ENCODE data around the gene SGCG.

SGCG gene

DNA sequence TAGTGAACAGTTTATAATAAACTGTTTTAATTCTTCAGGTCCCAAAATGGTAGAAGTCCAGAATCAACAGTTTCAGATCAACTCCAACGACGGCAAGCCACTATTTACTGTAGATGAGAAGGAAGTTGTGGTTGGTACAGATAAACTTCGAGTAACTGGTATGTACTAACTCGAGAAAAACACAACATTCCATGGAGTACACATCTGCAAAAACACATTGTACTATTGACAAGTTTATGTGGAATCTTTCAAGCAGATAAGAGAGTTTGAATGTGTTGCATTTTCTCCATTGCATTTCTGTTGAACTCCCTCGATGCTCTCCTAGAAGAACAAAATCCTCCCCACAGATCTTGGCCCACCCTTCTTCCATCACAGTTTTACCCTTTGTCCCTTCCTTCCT lies 98.5 kb downstream of the SGCG start:
- Histone ChIP-seq H2AFZ (ENCODE audit: low read length) (no peak overlapping the region), H3K9me3 (ENCODE audit: low read length) (no peaks in the 10 kb centered on the region), H3K9me2 (ENCODE audit: low read depth, low read length) (no peaks in the 10 kb centered on the region), H3K4me3 (ENCODE audit: low read depth, low read length, poor library complexity, severe bottlenecking) (no peak overlapping the region), H3K4me2 (ENCODE audit: low read length) (no peak overlapping the region), H4K20me1 (ENCODE audit: insufficient read depth, low read length) (no peaks in the 10 kb centered on the region), H3K79me2 (ENCODE audit: insufficient read depth, low read length) (no peaks in the 10 kb centered on the region), H3F3A (ENCODE audit: insufficient read depth, low read length) (no peaks in the 10 kb centered on the region), H3K27ac (ENCODE audit: low read depth, low read length, poor library complexity, severe bottlenecking) (no peak overlapping the region), H3K27me3 (ENCODE audit: insufficient read depth, low read length) (no peaks in the 10 kb centered on the region), H3K9ac (ENCODE audit: low read length) (no peak overlapping the region), H3K36me3 (ENCODE audit: insufficient read depth, low read length) (no peaks in the 10 kb centered on the region), H3K4me1 (ENCODE audit: insufficient read depth, low read length, severe bottlenecking) (no peaks in the 10 kb centered on the region)
- TF ChIP-seq EZH2 (IDR thresholded peaks at IDR 0.05; ENCODE audit: borderline replicate concordance, low read length) = no peak
- TF ChIP-seq, protein P1, sequence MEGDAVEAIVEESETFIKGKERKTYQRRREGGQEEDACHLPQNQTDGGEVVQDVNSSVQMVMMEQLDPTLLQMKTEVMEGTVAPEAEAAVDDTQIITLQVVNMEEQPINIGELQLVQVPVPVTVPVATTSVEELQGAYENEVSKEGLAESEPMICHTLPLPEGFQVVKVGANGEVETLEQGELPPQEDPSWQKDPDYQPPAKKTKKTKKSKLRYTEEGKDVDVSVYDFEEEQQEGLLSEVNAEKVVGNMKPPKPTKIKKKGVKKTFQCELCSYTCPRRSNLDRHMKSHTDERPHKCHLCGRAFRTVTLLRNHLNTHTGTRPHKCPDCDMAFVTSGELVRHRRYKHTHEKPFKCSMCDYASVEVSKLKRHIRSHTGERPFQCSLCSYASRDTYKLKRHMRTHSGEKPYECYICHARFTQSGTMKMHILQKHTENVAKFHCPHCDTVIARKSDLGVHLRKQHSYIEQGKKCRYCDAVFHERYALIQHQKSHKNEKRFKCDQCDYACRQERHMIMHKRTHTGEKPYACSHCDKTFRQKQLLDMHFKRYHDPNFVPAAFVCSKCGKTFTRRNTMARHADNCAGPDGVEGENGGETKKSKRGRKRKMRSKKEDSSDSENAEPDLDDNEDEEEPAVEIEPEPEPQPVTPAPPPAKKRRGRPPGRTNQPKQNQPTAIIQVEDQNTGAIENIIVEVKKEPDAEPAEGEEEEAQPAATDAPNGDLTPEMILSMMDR (IDR thresholded peaks at IDR 0.05; ENCODE audit: low read length) = no peak

GRCh38 chr13:23288564-23288963 lies 107.8 kb downstream of the SGCG start:
- no peak overlapping the region for H3K27ac ChIP-seq (ENCODE audit: low read depth, low read length, poor library complexity, severe bottlenecking)
- H4K20me1 ChIP-seq (ENCODE audit: insufficient read depth, low read length) = no peaks in the 10 kb centered on the region
- H3K36me3 ChIP-seq (ENCODE audit: insufficient read depth, low read length) = no peaks in the 10 kb centered on the region
- no peak overlapping the region for H2AFZ ChIP-seq (ENCODE audit: low read length)
- H3K4me3 ChIP-seq (ENCODE audit: low read depth, low read length, poor library complexity, severe bottlenecking) = no peak overlapping the region
- no peaks in the 10 kb centered on the region for H3K9me2 ChIP-seq (ENCODE audit: low read depth, low read length)
- no peaks in the 10 kb centered on the region for H3F3A ChIP-seq (ENCODE audit: insufficient read depth, low read length)
- H3K4me1 ChIP-seq (ENCODE audit: insufficient read depth, low read length, severe bottlenecking) = no peaks in the 10 kb centered on the region
- no peak overlapping the region for H3K4me2 ChIP-seq (ENCODE audit: low read length)
- H3K9me3 ChIP-seq (ENCODE audit: low read length) = no peaks in the 10 kb centered on the region
- no peaks in the 10 kb centered on the region for H3K27me3 ChIP-seq (ENCODE audit: insufficient read depth, low read length)
- TF ChIP-seq EZH2 (IDR thresholded peaks at IDR 0.05; ENCODE audit: borderline replicate concordance, low read length) = no peak
- TF ChIP-seq, protein P1 (IDR thresholded peaks at IDR 0.05; ENCODE audit: low read length) = no peak
- H3K9ac ChIP-seq (ENCODE audit: low read length) = no peak overlapping the region
- H3K79me2 ChIP-seq (ENCODE audit: insufficient read depth, low read length) = no peaks in the 10 kb centered on the region

DNA sequence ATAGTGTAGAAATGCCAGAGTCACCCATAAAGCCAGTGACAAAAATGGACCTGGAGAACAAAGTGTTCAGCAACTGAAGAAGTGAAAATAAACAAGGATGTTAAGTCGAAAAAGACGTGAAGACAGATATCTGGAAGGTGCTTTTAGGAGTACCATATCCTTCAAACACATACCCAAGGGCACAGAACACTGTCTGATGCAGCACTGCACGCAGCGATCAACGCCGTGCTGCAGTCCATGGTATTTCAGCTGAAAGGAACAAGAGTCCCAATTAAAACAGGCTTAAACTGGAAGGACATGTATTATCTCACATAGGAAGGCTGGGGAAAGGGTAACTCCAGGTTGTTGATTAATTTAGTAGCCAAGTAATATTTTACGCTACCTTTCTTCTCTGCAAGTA lies 108.2 kb downstream of the SGCG start:
- Histone ChIP-seq H3F3A (ENCODE audit: insufficient read depth, low read length) (no peaks in the 10 kb centered on the region), H3K4me2 (ENCODE audit: low read length) (no peak overlapping the region), H3K4me3 (ENCODE audit: low read depth, low read length, poor library complexity, severe bottlenecking) (no peak overlapping the region), H3K9me3 (ENCODE audit: low read length) (no peaks in the 10 kb centered on the region), H3K9me2 (ENCODE audit: low read depth, low read length) (no peaks in the 10 kb centered on the region), H3K4me1 (ENCODE audit: insufficient read depth, low read length, severe bottlenecking) (no peaks in the 10 kb centered on the region), H3K79me2 (ENCODE audit: insufficient read depth, low read length) (no peaks in the 10 kb centered on the region), H3K9ac (ENCODE audit: low read length) (no peak overlapping the region), H3K27me3 (ENCODE audit: insufficient read depth, low read length) (no peaks in the 10 kb centered on the region), H2AFZ (ENCODE audit: low read length) (no peak overlapping the region), H4K20me1 (ENCODE audit: insufficient read depth, low read length) (no peaks in the 10 kb centered on the region), H3K36me3 (ENCODE audit: insufficient read depth, low read length) (no peaks in the 10 kb centered on the region), H3K27ac (ENCODE audit: low read depth, low read length, poor library complexity, severe bottlenecking) (no peak overlapping the region)
- TF ChIP-seq EZH2 (IDR thresholded peaks at IDR 0.05; ENCODE audit: borderline replicate concordance, low read length) = no peak

DNA sequence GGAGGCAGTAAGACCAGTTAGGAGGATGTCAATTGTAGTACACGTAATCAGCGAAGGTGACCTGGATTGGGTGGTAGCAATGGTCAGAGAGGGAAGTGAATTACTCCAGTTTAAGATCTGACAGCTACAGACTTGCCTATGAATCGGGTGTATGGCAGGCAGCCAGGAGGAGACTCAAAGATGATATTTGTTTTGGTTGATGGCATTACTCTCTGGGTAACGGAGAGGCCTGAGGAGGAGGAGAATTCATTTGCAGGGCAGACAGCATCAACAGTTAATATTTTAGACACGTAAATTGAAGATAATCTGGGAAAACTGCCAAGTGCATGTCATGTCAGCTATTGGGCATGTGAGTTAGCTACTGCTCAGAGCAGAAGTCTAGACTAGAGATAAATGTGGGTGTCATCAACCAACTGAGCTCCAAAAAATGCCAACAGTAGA lies 109.2 kb downstream of the SGCG start:
- Histone ChIP-seq H3K4me3 (ENCODE audit: low read depth, low read length, poor library complexity, severe bottlenecking) (no peak overlapping the region), H3K27me3 (ENCODE audit: insufficient read depth, low read length) (no peaks in the 10 kb centered on the region), H3K4me2 (ENCODE audit: low read length) (no peak overlapping the region), H3K27ac (ENCODE audit: low read depth, low read length, poor library complexity, severe bottlenecking) (no peak overlapping the region), H3K9ac (ENCODE audit: low read length) (no peak overlapping the region), H3K9me2 (ENCODE audit: low read depth, low read length) (no peaks in the 10 kb centered on the region), H2AFZ (ENCODE audit: low read length) (no peak overlapping the region), H3K9me3 (ENCODE audit: low read length) (no peaks in the 10 kb centered on the region), H3K4me1 (ENCODE audit: insufficient read depth, low read length, severe bottlenecking) (no peaks in the 10 kb centered on the region), H4K20me1 (ENCODE audit: insufficient read depth, low read length) (no peaks in the 10 kb centered on the region), H3K36me3 (ENCODE audit: insufficient read depth, low read length) (no peaks in the 10 kb centered on the region), H3K79me2 (ENCODE audit: insufficient read depth, low read length) (no peaks in the 10 kb centered on the region), H3F3A (ENCODE audit: insufficient read depth, low read length) (no peaks in the 10 kb centered on the region)
- TF ChIP-seq, protein P1 (IDR thresholded peaks at IDR 0.05; ENCODE audit: low read length) = no peak
- TF ChIP-seq EZH2 (IDR thresholded peaks at IDR 0.05; ENCODE audit: borderline replicate concordance, low read length) = no peak
